Large intestine (tissue), 12 donors: Measurements from ENCODE around the gene DCAF6. TPM values are rescaled to one million over a fixed set of nuclear protein-coding genes. Genes with fewer than 3 reads are reported as not detected.
A peak's percentile ranks its signal among the peaks of the same experiment; 100 is the strongest.
"Not testable (repeated sequence)": the region's sequence is repeated elsewhere in the genome, so short reads cannot be mapped to it uniquely, and the experiment has no call there.

Source experiments
- DNase-seq, 2 donors: peaks; one replicate each; pipeline versions ENCODE4 v3.0.0 to v3.0.0-alpha.2; 2013
- H3K27ac ChIP-seq: one replicate; pipeline ENCODE4 v1.5.1; 2013; ENCODE audit warnings: low read length
- H3K27me3 ChIP-seq: 2 replicates; pipeline ENCODE4 v1.6.1; 2013; ENCODE audit warnings: low read length; ENCODE audit not compliant: control insufficient read depth, insufficient read depth
- H3K36me3 ChIP-seq: 2 replicates; pipeline ENCODE4 v1.6.1; 2013; ENCODE audit warnings: low read length; ENCODE audit not compliant: control insufficient read depth, insufficient read depth
- H3K4me1 ChIP-seq: one replicate; pipeline ENCODE4 v1.6.1; 2013; ENCODE audit warnings: low read length; ENCODE audit not compliant: control insufficient read depth, insufficient read depth
- H3K4me3 ChIP-seq: one replicate; pipeline ENCODE4 v1.5.1; 2013; ENCODE audit warnings: low read length
- H3K9me3 ChIP-seq: one replicate; pipeline ENCODE4 v1.6.1; 2013; ENCODE audit warnings: mild to moderate bottlenecking, low read depth, low read length, moderate library complexity; ENCODE audit not compliant: control insufficient read depth
- WGBS: methylation state at CpG from one replicate; pipeline ENCODE4 v1.1.5; 2013; ENCODE audit warnings: low lambda C conversion rate; ENCODE audit not compliant: insufficient coverage; 5-methylcytosine and 5-hydroxymethylcytosine counted together
- long read RNA-seq, 11 donors: transcript quantifications; one replicate each; lab custom pipeline, GENCODE V29; 2026
- polyA plus RNA-seq: library from polyadenylated mRNA; unstranded; fragments of 120-200 nt; gene quantifications from one replicate; pipeline ENCODE4 v1.2.1, GENCODE V29; 2013

DCAF6 gene
- 54.7 TPM for polyA plus RNA-seq
- long read RNA-seq, donor 1, partial matches to known transcripts: 0 of 1 reads
- long read RNA-seq, donor 1, other reads (novel, unspliced or antisense): 0 of 1 reads
- long read RNA-seq, donor 2, transcript DCAF6-201 (19 exons, 3,186 nt): major isoform, 5 of 853 reads
- long read RNA-seq, donor 2, partial matches to known transcripts: 845 of 853 reads
- long read RNA-seq, donor 2, other reads (novel, unspliced or antisense): 0 of 853 reads
- long read RNA-seq, donor 3: 0 reads
- long read RNA-seq, donor 4: 0 reads
- long read RNA-seq, donor 5, partial matches to known transcripts: 0 of 1 reads
- long read RNA-seq, donor 5, other reads (novel, unspliced or antisense): 0 of 1 reads
- long read RNA-seq, donor 6, partial matches to known transcripts: 0 of 3 reads
- long read RNA-seq, donor 6, other reads (novel, unspliced or antisense): 0 of 3 reads
- long read RNA-seq, donor 7, partial matches to known transcripts: 6 of 7 reads
- long read RNA-seq, donor 7, other reads (novel, unspliced or antisense): 0 of 7 reads
- long read RNA-seq, donor 8, partial matches to known transcripts: 0 of 2 reads
- long read RNA-seq, donor 8, other reads (novel, unspliced or antisense): 0 of 2 reads
- long read RNA-seq, donor 9, partial matches to known transcripts: 0 of 1 reads
- long read RNA-seq, donor 9, other reads (novel, unspliced or antisense): 0 of 1 reads
- long read RNA-seq, donor 10, partial matches to known transcripts: 293 of 753 reads
- long read RNA-seq, donor 10, other reads (novel, unspliced or antisense): 453 of 753 reads
- long read RNA-seq, donor 11, partial matches to known transcripts: 5 of 7 reads
- long read RNA-seq, donor 11, other reads (novel, unspliced or antisense): 0 of 7 reads

GRCh38 chr1:167936068-167936929, at the start of gene DCAF6:
Gene DCAF6, plus strand, starts transcription at chr1:167936683. Its CDS starts 229 bp downstream, at chr1:167936912.
- no CpG with 5 or more reads among the region's 58 CpGs for WGBS
- peak within 1 kb of the TSS; percentile 96 for H3K27ac ChIP-seq
- H3K4me1 ChIP-seq: no peaks in the 10 kb centered on the region
- H3K27me3 ChIP-seq: no peaks in the 10 kb centered on the region
- H3K9me3 ChIP-seq: no peaks in the 10 kb centered on the region
- DNase-seq: peak; percentile 100
- peak within 1 kb of the TSS; percentile 98 for H3K4me3 ChIP-seq
- no peaks in the 10 kb centered on the region for H3K36me3 ChIP-seq

GRCh38 chr1:167887187-167887586, 49.3 kb upstream of the DCAF6 start:
- WGBS: no CpG with 5 or more reads among the region's 2 CpGs
- H3K36me3 ChIP-seq, H3K27me3 ChIP-seq, H3K4me1 ChIP-seq, H3K27ac ChIP-seq, H3K4me3 ChIP-seq, H3K9me3 ChIP-seq, DNase-seq: not testable (repeated sequence)

- H3K27ac ChIP-seq: no peak overlapping the region
- DNase-seq: no peak
- H3K36me3 ChIP-seq: no peaks in the 10 kb centered on the region
- no peaks in the 10 kb centered on the region for H3K4me1 ChIP-seq
- H3K9me3 ChIP-seq: no peaks in the 10 kb centered on the region
- H3K4me3 ChIP-seq: no peak overlapping the region
- no peaks in the 10 kb centered on the region for H3K27me3 ChIP-seq
Observed at GRCh38 chr1:167890400-167890799, 46.1 kb upstream of the DCAF6 start.

GRCh38 chr1:167893798-167894197, 42.7 kb upstream of the DCAF6 start:
- Histone ChIP-seq H3K9me3 (no peaks in the 10 kb centered on the region), H3K4me1 (no peaks in the 10 kb centered on the region), H3K27me3 (no peaks in the 10 kb centered on the region), H3K27ac (no peak overlapping the region), H3K36me3 (no peaks in the 10 kb centered on the region), H3K4me3 (no peak overlapping the region)
- DNase-seq: no peak
- 100% methylated on average over 1 of the region's 2 CpGs for WGBS

- Histone ChIP-seq H3K4me3 (no peak overlapping the region), H3K27me3 (no peaks in the 10 kb centered on the region), H3K4me1 (no peaks in the 10 kb centered on the region), H3K9me3 (no peaks in the 10 kb centered on the region), H3K36me3 (no peaks in the 10 kb centered on the region), H3K27ac (no peak overlapping the region)
- 100% methylated on average over 2 of the region's 9 CpGs for WGBS
- DNase-seq: no peak
Observed at GRCh38 chr1:167898578-167899222, 37.8 kb upstream of the DCAF6 start.

GRCh38 chr1:167899253-167899681, 37.2 kb upstream of the DCAF6 start:
- Histone ChIP-seq H3K27ac (no peak overlapping the region), H3K9me3 (no peaks in the 10 kb centered on the region), H3K36me3 (no peaks in the 10 kb centered on the region), H3K4me1 (no peaks in the 10 kb centered on the region), H3K4me3 (no peak overlapping the region), H3K27me3 (no peaks in the 10 kb centered on the region)
- no CpG with 5 or more reads among the region's 4 CpGs for WGBS
- DNase-seq: no peak

- WGBS: 100% methylated on average over 2 of the region's 4 CpGs
- Histone ChIP-seq H3K27ac (no peak overlapping the region), H3K9me3 (no peaks in the 10 kb centered on the region), H3K27me3 (no peaks in the 10 kb centered on the region), H3K4me3 (no peak overlapping the region), H3K36me3 (no peaks in the 10 kb centered on the region), H3K4me1 (no peaks in the 10 kb centered on the region)
- no peak for DNase-seq
Observed at GRCh38 chr1:167900907-167901306, 35.6 kb upstream of the DCAF6 start.

- Histone ChIP-seq H3K4me3 (no peak overlapping the region), H3K4me1 (no peaks in the 10 kb centered on the region), H3K9me3 (no peaks in the 10 kb centered on the region), H3K36me3 (no peaks in the 10 kb centered on the region), H3K27ac (no peak overlapping the region), H3K27me3 (no peaks in the 10 kb centered on the region)
- no peak for DNase-seq
- WGBS: no CpG with 5 or more reads among the region's 4 CpGs
Observed at GRCh38 chr1:167904652-167905130, 31.8 kb upstream of the DCAF6 start.

GRCh38 chr1:167905182-167905581, 31.3 kb upstream of the DCAF6 start:
- no peak overlapping the region for H3K27ac ChIP-seq
- H3K4me3 ChIP-seq: no peak overlapping the region
- H3K27me3 ChIP-seq: no peaks in the 10 kb centered on the region
- H3K4me1 ChIP-seq: no peaks in the 10 kb centered on the region
- no peaks in the 10 kb centered on the region for H3K36me3 ChIP-seq
- no peak for DNase-seq
- no peaks in the 10 kb centered on the region for H3K9me3 ChIP-seq
- no CpG with 5 or more reads among the region's 3 CpGs for WGBS
